Gastroesophageal sphincter (tissue), 4 donors: Measurements from ENCODE around the gene LYZL6. TPM values are rescaled to one million over a fixed set of nuclear protein-coding genes. Genes with fewer than 3 reads are reported as not detected.

Source experiments
- ATAC-seq: fragments of 150-250 bp; one replicate; pipeline ENCODE4 v1.9.1; 2016; ENCODE audit warnings: mild to moderate bottlenecking, moderate library complexity
- H3K27ac ChIP-seq, 4 donors: fragments of 200-600 bp; sonication (generic) in 3 of 4; 1 replicate in 3 of 4; 2 replicates in 1 of 4; pipeline ENCODE4 v1.5.1; 2016 to 2019
- H3K27me3 ChIP-seq: fragments of 200-600 bp; sonication (generic); one replicate; pipeline ENCODE4 v1.5.1; 2019
- H3K36me3 ChIP-seq, 2 donors: fragments of 200-600 bp; sonication (generic); one replicate each; pipeline ENCODE4 v1.5.1; 2019; ENCODE audit warnings: control low read depth in 1 of 2
- H3K4me1 ChIP-seq, 3 donors: fragments of 200-600 bp; sonication (generic); 1 replicate in 2 of 3; 2 replicates in 1 of 3; pipeline ENCODE4 v1.5.1; 2016 to 2019; ENCODE audit warnings: control low read depth in 2 of 3
- H3K4me3 ChIP-seq, 2 donors: fragments of 200-600 bp; sonication (generic); one replicate each; pipeline ENCODE4 v1.5.1; 2019; ENCODE audit warnings: mild to moderate bottlenecking in 1 of 2, moderate library complexity in 1 of 2
- H3K9me3 ChIP-seq, 3 donors: fragments of 200-600 bp; sonication (generic); one replicate each; pipeline ENCODE4 v1.5.1; 2017 to 2019; ENCODE audit warnings: control low read depth in 2 of 3
- EP300 ChIP-seq: sonication (generic); formaldehyde crosslinking; IDR thresholded peaks from one replicate; pipeline ENCODE4 v1.6.1; 2017; ENCODE audit warnings: antibody characterized with exemption, mild to moderate bottlenecking
- POLR2A ChIP-seq, 2 donors: fragments of 450-650 bp; IDR thresholded peaks; one replicate each; pipeline ENCODE4 v1.6.1; 2017; ENCODE audit warnings: antibody characterized with exemption in 2 of 2, mild to moderate bottlenecking in 2 of 2, moderate library complexity in 1 of 2
- POLR2AphosphoS5 ChIP-seq: sonication (generic); formaldehyde crosslinking; IDR thresholded peaks from one replicate; pipeline ENCODE4 v1.6.1; 2017; ENCODE audit warnings: antibody characterized with exemption
- WGBS, 2 donors: methylation state at CpG; one replicate each; pipeline ENCODE4 v1.1.5; 2018; ENCODE audit warnings: low coverage in 1 of 2; 5-methylcytosine and 5-hydroxymethylcytosine counted together
- total RNA-seq, 4 donors: library from RNA; depleted of rRNA; stranded (reverse); fragments of >200 nt; gene quantifications; one replicate each; pipeline ENCODE4 v1.1.0, GENCODE V29; 2016
- TF ChIP-seq, protein P1 (sequence below), 4 experiments: fragments of 200-600 bp in 2 of 4; fragments of 450-650 bp in 2 of 4; sonication (generic) in 1 of 4; IDR thresholded peaks; one replicate each; pipeline ENCODE4 v1.5.1; 2017 to 2019; ENCODE audit warnings: antibody characterized with exemption in 4 of 4, mild to moderate bottlenecking in 2 of 4, moderate library complexity in 2 of 4

Gene LYZL6
- total RNA-seq, 4 donors from 2014 or later: not detected

DNA sequence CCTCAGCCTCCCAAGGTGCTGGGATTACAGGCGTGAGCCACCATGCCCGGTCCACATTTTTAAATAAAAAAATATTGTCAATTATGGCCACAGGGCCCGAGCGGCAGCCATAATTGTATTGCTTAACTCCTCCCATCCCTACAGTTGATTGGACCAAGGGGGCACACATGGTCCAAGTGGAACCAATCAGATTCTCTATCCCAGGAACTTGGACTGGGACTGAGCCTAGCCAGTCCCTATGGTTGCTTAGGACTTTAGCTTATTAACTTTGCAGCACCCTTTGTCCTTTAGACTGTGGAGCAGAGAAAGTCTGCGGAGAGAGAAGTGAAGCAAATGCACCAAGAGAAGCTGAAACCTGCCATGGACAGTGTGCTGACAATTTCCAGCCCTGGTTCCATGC lies 7.5 kb downstream of the LYZL6 start:
- Histone ChIP-seq H3K36me3 (no peaks in the 10 kb centered on the region), H3K27me3 (no peaks in the 10 kb centered on the region), H3K4me1 (no peaks in the 10 kb centered on the region), H3K4me3 (no peak overlapping the region), H3K9me3 (no peaks in the 10 kb centered on the region), H3K27ac (no peak overlapping the region)
- ATAC-seq: no peak
- 88 to 100% methylated on average over 1 to 3 of the region's 5 CpGs for WGBS, 2 donors
- no peak for TF ChIP-seq POLR2A (IDR thresholded peaks at IDR 0.05)
- no peak for TF ChIP-seq EP300
- TF ChIP-seq POLR2AphosphoS5: no peak
- TF ChIP-seq, protein P1, sequence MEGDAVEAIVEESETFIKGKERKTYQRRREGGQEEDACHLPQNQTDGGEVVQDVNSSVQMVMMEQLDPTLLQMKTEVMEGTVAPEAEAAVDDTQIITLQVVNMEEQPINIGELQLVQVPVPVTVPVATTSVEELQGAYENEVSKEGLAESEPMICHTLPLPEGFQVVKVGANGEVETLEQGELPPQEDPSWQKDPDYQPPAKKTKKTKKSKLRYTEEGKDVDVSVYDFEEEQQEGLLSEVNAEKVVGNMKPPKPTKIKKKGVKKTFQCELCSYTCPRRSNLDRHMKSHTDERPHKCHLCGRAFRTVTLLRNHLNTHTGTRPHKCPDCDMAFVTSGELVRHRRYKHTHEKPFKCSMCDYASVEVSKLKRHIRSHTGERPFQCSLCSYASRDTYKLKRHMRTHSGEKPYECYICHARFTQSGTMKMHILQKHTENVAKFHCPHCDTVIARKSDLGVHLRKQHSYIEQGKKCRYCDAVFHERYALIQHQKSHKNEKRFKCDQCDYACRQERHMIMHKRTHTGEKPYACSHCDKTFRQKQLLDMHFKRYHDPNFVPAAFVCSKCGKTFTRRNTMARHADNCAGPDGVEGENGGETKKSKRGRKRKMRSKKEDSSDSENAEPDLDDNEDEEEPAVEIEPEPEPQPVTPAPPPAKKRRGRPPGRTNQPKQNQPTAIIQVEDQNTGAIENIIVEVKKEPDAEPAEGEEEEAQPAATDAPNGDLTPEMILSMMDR (IDR thresholded peaks at IDR 0.05): no peak

DNA sequence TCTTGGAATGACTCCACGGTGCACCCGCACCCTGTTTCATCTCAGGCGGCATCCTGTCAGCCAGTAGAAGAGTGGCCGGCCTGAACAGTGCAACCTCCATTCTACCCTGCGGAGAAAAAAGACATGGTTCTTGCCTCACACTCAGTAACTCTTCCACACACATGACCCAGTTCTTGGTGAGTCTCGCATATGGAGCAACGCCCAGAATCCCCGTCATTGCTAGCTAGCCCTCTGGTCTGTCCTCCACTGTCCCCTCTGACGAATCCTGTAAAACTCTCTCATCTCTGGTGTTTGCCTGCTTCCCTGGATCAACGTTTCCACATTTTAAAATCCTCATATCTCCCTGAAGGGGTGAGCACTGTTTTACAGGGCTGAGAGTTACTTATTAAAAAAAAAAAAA lies 8.8 kb downstream of the LYZL6 start:
- ATAC-seq: no peak
- 67 to 82% methylated on average over 5 to 10 of the region's 10 CpGs for WGBS, 2 donors
- H3K36me3 ChIP-seq: no peaks in the 10 kb centered on the region

DNA sequence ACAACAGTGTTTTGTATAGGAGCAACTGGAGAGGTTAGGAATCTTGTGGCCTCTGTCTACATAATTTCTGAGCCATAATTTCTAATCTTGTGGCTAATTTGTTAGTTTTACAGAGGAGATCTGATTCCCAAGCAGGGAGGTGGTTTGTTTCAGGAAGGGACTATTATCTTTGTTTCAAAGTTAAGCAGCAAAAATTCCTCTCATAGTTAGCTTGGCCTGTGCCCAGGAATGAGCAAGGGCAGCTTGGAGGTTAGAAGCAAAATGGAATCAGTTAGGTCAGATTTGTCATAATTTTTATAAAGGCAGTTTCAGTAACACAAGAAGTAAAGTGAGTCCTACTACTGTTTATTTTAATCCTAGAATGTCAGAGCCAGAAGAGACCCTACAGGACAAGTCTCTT lies 10.9 kb downstream of the LYZL6 start:
- ATAC-seq: no peak
- Histone ChIP-seq H3K27ac (no peak overlapping the region), H3K4me3 (no peak overlapping the region)

More for the DNA sequence above, 8.8 kb downstream of the LYZL6 start:
- TF ChIP-seq POLR2AphosphoS5: no peak
- no peak for TF ChIP-seq POLR2A (IDR thresholded peaks at IDR 0.05)
- TF ChIP-seq, protein P1 (IDR thresholded peaks at IDR 0.05): no peak
- TF ChIP-seq EP300: no peak
- peaks cover 0 to 12% (median 7%) of the 10 kb centered on the region in 3 donors for H3K4me1 ChIP-seq
- no peak overlapping the region for H3K4me3 ChIP-seq
- H3K9me3 ChIP-seq: no peaks in the 10 kb centered on the region
- H3K27ac ChIP-seq: no peak overlapping the region
- peaks cover 4% of the 10 kb centered on the region for H3K27me3 ChIP-seq

DNA sequence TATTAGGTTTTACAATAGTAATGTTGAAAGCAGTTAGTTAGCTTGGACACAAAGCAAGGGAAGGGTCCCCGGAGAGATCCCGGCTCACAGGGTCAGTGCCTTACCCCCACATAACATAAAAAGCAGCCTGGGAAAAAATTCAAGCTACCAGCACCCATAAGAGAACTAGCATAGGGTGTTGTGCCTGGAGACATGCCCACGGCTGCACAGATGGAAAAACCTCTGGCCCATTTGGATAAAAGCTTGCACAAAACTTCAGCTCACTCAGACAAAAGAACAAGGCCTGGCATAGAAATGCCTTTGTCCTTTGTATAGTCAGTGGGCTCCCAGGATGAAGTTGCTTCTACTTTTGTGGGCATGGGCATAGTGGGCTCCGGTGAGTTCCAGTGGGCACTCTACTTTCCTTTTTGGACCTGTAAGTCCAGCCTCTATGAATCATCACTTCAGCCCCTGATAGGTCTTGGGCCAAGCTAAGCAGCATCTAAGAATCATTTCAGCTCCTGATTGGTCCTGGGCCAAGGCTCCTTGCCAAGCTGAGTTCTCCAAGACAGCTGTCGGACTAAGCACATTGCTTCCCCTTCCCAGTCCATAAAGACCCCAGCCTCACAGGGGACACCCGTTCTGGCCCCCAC lies 11.6 kb downstream of the LYZL6 start:
- Histone ChIP-seq H3K4me1 (peaks cover 0 to 13% (median 7%) of the 10 kb centered on the region in 3 donors), H3K36me3 (no peaks in the 10 kb centered on the region), H3K27me3 (peaks cover 24% of the 10 kb centered on the region), H3K9me3 (no peaks in the 10 kb centered on the region), H3K27ac (no peak overlapping the region), H3K4me3 (no peak overlapping the region)
- ATAC-seq: no peak
- 38% methylated on average over 5 of the region's 6 CpGs; no CpG with 5 or more reads in 1 of the 2 donors for WGBS, 2 donors
- TF ChIP-seq EP300 (no peak), POLR2AphosphoS5 (no peak), POLR2A (IDR thresholded peaks at IDR 0.05) (no peak)
- TF ChIP-seq, protein P1 (IDR thresholded peaks at IDR 0.05): no peak

More for the DNA sequence above, 10.9 kb downstream of the LYZL6 start:
- H3K9me3 ChIP-seq: no peaks in the 10 kb centered on the region
- no peaks in the 10 kb centered on the region for H3K36me3 ChIP-seq
- TF ChIP-seq, protein P1 (IDR thresholded peaks at IDR 0.05): no peak
- no peak for TF ChIP-seq EP300
- TF ChIP-seq POLR2A (IDR thresholded peaks at IDR 0.05): no peak
- no peak for TF ChIP-seq POLR2AphosphoS5
- H3K4me1 ChIP-seq: peaks cover 0 to 13% (median 7%) of the 10 kb centered on the region in 3 donors
- peaks cover 24% of the 10 kb centered on the region for H3K27me3 ChIP-seq
